Head of caudate nucleus (tissue), 42 donors: Measurements from ENCODE around the gene DLX1.
"Not testable (repeated sequence)": the region's sequence is repeated elsewhere in the genome, so short reads cannot be mapped to it uniquely, and the experiment has no call there.

Experiments
- DNase-seq, 42 donors: peaks; one replicate each; pipeline versions ENCODE4 v3.0.0 to v3.0.0-alpha.2; 2020 to 2021; ENCODE audit warnings: mixed read lengths in 7 of 42
- intact Hi-C: fragments of 100-400 bp; cut with DNase I; formaldehyde crosslinking; loops from one replicate; pipeline ENCODE4 v1.15.0; 2022

The DLX1 gene

GRCh38 chr2:172105471-172106107, 20.3 kb downstream of the DLX1 start:
- intact Hi-C loops = loop anchor here (10.0 kb wide), 5 partner anchors 111 to 511 kb away; partner anchors contain the start of genes HAT1 and METAP1D
- peak in 1 of 42 donors; percentile 18 for DNase-seq

DNA sequence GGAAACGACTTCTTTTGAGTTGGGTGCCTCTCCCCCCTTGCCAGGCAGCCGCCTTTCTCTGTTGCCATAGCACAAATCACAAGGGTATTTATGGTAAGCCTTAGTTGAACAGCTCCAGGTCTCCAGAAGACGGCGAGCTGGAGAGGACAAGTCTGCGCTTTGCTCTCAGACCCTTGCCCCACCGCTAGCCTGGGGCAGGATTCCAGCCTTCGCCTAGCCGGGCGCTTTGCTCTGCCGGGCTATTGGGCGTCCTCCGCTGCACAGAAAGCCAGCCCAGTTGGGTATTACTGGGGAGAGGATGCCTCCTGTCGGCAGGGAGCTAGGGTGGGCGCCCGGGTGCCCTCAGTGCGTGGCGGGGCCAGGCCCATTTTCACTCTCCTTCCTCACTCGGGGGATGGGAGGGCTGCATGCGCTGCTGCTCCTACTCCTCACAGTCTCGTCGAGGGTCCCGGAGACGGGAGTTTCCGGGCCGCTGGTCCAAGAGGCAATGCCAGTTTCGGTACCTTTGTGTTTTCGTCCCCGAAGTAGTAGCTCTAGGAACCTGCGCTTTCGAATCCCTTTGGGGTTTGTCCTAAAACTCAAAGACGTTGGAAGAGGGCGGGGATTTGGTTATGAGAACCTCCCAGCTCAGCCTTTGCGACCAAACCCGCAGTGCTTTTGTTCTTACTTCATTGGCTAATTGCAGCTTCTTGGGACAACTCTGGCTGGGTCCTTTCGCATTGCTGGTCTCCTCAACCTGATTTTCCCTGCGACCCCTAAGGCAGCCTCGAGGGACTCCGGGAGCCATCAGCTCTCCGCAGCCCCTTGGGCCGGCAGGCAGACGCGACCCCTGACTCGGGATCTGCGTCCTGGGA, 21.0 kb downstream of the DLX1 start:
- intact Hi-C loops = loop anchor here (10.0 kb wide), 5 partner anchors 112 to 512 kb away; partner anchors contain the start of genes HAT1 and METAP1D
- DNase-seq = peak in 3 of 42 donors; percentile 24 to 67 (median 34)

- intact Hi-C loops = loop anchor here (10.0 kb wide), 5 partner anchors 113 to 513 kb away; partner anchors contain the start of genes HAT1 and METAP1D
- DNase-seq = no peak
Measured at GRCh38 chr2:172107690-172108586, 22.6 kb downstream of the DLX1 start.

DNA sequence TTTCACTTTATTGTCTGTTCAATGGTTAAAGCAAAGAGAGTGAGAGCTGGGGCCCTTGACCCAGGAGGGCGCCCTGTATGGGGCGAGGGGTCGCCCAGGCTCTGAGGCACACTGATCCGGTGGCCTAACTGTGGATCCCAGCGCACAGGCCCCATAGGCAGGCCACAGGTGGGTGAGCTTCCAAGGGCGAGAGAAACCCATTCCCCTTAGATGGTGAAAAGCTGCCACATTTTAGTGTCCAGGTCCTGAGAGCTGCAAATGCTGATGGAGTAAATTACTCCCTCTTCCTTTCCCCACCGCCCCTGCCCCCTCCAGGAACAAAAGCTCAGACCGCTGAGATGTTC, 23.3 kb downstream of the DLX1 start:
- no peak for DNase-seq
- intact Hi-C loops = loop anchor here (10.0 kb wide), 5 partner anchors 114 to 514 kb away; partner anchors contain the start of genes HAT1 and METAP1D

DNA sequence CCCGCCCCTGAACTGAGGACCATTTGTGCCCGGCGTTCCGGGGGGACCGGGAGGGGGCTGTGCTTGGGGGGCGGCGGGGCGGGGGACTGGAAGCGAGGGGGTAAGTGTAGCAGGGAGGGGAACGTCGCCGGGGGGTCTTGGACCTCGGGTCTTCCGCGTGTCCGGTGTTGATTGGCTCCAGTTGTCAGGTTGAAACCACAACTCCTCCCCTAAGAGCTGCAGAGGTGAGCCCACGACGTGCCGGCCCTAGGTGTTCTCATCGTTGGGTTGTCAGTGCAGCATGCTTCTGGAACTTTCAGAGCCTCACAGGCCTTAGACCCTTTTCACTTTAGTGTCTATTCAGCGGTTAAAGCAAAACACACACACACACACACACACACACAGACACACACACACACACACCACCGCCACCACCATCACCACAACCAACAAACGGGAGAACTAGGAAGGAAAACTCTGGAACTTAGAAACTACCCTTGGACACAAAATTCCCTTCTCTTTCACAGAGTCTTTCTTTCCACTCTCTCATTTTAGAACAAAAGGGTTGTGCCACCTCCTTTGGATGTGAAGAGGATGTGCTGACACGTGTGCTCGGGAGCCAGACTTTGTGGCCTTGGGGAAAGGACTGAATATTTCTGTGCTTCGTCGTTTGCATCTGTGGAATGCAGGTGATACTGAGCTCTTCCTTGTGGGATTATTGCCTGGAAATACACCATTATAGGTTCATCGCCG, 24.1 kb downstream of the DLX1 start:
- intact Hi-C loops = loop anchor here (10.0 kb wide), 5 partner anchors 115 to 515 kb away; partner anchors contain the start of genes HAT1 and METAP1D
- DNase-seq = no peak

DNA sequence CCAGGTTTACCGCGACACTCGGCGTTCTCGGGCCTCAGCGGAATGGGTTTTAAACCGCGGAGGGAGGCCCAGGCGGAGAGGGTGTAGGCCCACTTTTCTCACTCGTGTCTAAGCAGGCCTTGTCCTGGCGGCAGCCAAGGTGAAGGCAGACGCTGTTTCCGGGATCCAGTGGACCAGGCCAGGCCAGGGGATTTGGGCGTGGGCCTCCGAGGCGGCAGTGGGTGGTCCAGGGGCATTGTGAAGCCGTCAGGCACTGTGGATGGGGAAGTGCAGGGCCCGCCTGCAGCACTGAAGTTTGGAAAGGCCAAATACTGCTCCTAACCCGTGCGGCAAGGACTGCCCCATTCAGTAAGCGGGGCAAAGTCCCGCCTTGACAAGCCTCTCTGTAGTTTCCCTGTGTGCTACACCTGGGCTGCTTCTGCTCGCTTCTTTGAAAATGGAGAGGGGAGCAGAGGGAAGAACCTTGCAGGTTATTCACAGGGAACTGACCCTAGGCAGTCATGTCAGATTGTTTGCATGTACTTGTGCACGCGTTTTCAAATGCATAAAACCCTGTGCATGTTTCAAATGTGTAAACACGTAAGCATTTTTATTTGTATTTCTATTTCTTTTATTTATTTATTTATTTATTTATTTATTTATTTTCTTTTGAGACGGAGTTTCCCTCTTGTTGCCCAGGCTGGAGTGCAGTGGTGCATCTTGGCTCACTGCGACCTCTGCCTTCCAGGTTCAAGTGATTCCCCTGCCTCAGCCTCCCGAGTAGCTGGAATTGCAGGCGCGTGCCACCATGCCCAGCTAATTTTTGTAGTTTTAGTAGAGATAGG, 24.9 kb downstream of the DLX1 start:
- intact Hi-C loops = loop anchor here (10.0 kb wide), 5 partner anchors 115 to 515 kb away; partner anchors contain the start of genes HAT1 and METAP1D
- no peak for DNase-seq

- DNase-seq = no peak
- intact Hi-C loops = no loop called here
Measured at GRCh38 chr2:172113617-172114016, 28.3 kb downstream of the DLX1 start.

- DNase-seq, intact Hi-C loops: not testable (repeated sequence)
Measured at GRCh38 chr2:172114176-172114575, 28.9 kb downstream of the DLX1 start.

DNA sequence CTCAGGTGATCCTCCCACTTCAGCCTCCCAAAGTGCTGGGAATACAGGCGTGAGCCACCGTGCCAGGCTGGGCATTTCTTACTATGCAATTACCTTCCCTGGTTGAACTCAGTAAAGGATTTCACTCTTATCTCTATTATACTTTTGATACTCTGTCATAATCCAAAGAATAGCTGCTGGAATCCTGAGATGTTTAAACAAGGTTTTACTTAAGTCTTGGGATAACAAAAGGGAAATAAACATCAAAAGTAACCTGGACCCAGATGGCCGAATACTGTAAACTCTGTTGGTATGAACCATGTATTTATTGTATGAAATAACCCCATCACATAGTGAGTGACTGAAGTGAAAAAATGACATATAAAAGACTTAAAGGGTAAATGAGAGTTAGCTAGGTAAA, 29.3 kb downstream of the DLX1 start:
- no peak for DNase-seq
- intact Hi-C loops = no loop called here

DNA sequence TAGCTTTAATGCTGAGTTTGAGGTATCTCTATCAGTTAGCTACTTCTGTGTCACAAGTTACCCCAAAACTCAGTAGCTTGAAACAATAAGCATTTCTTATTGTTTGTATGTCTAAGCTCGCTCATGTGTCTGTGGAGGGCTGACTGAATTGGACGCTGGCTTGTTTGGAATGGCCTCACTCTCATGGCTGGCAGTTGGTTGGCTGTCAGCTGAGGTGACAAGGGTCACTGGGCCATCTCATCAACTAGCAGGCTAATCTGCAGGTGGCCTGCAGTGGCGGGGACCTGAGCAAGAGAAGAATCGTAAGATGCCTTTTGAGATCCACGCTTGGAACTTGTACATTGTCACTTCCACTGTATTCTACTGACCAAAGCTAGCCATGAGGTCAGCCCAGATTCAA, 30.8 kb downstream of the DLX1 start:
- DNase-seq = no peak
- intact Hi-C loops = no loop called here

GRCh38 chr2:172119089-172119488, 33.8 kb downstream of the DLX1 start:
- DNase-seq = no peak
- intact Hi-C loops = no loop called here

GRCh38 chr2:172120118-172120517, 34.8 kb downstream of the DLX1 start:
- no peak for DNase-seq
- intact Hi-C loops = no loop called here

GRCh38 chr2:172128484-172128883, 43.2 kb downstream of the DLX1 start:
- intact Hi-C loops = no loop called here
- no peak for DNase-seq

DNA sequence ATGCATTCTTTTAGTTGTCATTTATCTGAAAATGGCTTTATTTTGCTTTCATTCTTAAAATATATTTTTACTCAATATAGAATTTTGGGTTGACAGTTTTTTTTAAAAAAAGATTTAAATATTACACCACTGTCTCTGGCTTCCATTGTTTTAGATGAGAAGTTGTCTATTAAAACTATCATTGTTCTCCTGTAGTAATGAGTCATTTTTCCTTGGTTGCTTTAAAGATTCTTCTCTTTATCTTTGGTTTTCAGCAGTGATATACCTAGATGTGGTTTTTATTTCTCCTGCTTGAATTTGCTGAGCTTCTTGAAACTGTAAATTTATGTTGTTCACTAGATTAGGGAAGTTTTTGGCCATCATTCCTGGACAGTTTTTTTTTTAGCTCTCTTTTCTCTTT, 44.1 kb downstream of the DLX1 start:
- intact Hi-C loops = no loop called here
- DNase-seq = no peak

- intact Hi-C loops = no loop called here
- no peak for DNase-seq
Measured at GRCh38 chr2:172131713-172132555, 46.6 kb downstream of the DLX1 start.

DNA sequence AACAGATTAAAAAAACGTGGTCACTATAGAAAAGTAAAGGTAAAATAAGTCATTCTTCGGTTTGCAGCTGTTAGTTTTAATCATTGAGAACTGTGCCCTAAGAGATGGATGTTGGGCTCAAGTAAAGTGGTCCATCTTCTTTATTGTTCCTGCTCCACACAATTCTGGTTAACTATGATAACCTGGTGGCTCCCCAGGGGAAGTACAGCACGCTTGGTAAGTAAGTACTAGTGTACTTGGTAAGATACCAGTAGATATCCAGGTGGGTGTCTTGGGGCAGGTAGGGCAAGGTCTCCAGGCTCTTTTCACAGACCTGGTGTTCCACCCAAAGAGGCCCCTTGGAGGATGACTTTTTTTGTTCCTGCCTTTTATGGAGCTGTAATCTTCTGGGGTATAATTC, 49.0 kb downstream of the DLX1 start:
- intact Hi-C loops = no loop called here
- DNase-seq = no peak

GRCh38 chr2:172135446-172135845, 50.1 kb downstream of the DLX1 start:
- intact Hi-C loops = no loop called here
- DNase-seq = no peak
